NAMALWA (cell line): ENCODE measurements around the gene EIPR1.

Source experiments
- DNase-seq: peaks from one replicate; pipeline ENCODE4 v3.0.0-alpha.2; 2015; ENCODE audit warnings: low spot score

EIPR1 gene

GRCh38 chr2:3303583-3304406, 73.8 kb downstream of the EIPR1 start:
- no peak for DNase-seq

- no peak for DNase-seq
Observed at GRCh38 chr2:3302751-3303582, 74.7 kb downstream of the EIPR1 start.

- DNase-seq, result no peak
Observed at GRCh38 chr2:3302421-3302750, 75.2 kb downstream of the EIPR1 start.

- DNase-seq, result no peak
Observed at GRCh38 chr2:3301001-3301400, 76.6 kb downstream of the EIPR1 start.

- no peak for DNase-seq
Observed at GRCh38 chr2:3300224-3300995, 77.2 kb downstream of the EIPR1 start.

GRCh38 chr2:3299703-3300102, 77.9 kb downstream of the EIPR1 start:
- DNase-seq, result no peak

GRCh38 chr2:3299130-3299529, 78.5 kb downstream of the EIPR1 start:
- DNase-seq, result no peak

- no peak for DNase-seq
Observed at GRCh38 chr2:3298191-3298590, 79.4 kb downstream of the EIPR1 start.

- no peak for DNase-seq
Observed at GRCh38 chr2:3297523-3297922, 80.1 kb downstream of the EIPR1 start.

- no peak for DNase-seq
Observed at GRCh38 chr2:3296182-3296972, 81.2 kb downstream of the EIPR1 start.

- no peak for DNase-seq
Observed at GRCh38 chr2:3294493-3294892, 83.1 kb downstream of the EIPR1 start.

GRCh38 chr2:3294069-3294468, 83.5 kb downstream of the EIPR1 start:
- no peak for DNase-seq

GRCh38 chr2:3293221-3293620, 84.4 kb downstream of the EIPR1 start:
- DNase-seq, result no peak

- DNase-seq, result no peak
Observed at GRCh38 chr2:3292416-3292815, 85.2 kb downstream of the EIPR1 start.

GRCh38 chr2:3291750-3292149, 85.9 kb downstream of the EIPR1 start:
- DNase-seq, result no peak

- no peak for DNase-seq
Observed at GRCh38 chr2:3291113-3291512, 86.5 kb downstream of the EIPR1 start.

- no peak for DNase-seq
Observed at GRCh38 chr2:3290655-3291054, 87.0 kb downstream of the EIPR1 start.

GRCh38 chr2:3289971-3290370, 87.6 kb downstream of the EIPR1 start:
- no peak for DNase-seq

- no peak for DNase-seq
Observed at GRCh38 chr2:3289526-3289925, 88.1 kb downstream of the EIPR1 start.

- DNase-seq, result no peak
Observed at GRCh38 chr2:3289171-3289515, 88.5 kb downstream of the EIPR1 start.

- DNase-seq, result no peak
Observed at GRCh38 chr2:3288470-3289170, 89.0 kb downstream of the EIPR1 start.
